RKO (cell line): ENCODE data around the gene GYS1.
A peak's percentile ranks its signal among the peaks of the same experiment; 100 is the strongest.

Source experiments
- DNase-seq: peaks from one replicate; pipeline ENCODE4 v3.0.0-alpha.2; 2016; ENCODE audit warnings: low spot score

Gene GYS1

GRCh38 chr19:49017666-49018351, 24.7 kb upstream of the GYS1 start:
- peak; percentile 87 for DNase-seq

- DNase-seq: no peak
Measured at GRCh38 chr19:49017041-49017665, 24.0 kb upstream of the GYS1 start, which contains the start of gene LHB. Gene LHB (minus strand): TSS chr19:49017091. CDS start chr19:49017081, 10 bp downstream.

GRCh38 chr19:49016067-49016839, 23.1 kb upstream of the GYS1 start:
- no peak for DNase-seq

- DNase-seq: no peak
Measured at GRCh38 chr19:49014870-49015255, 21.8 kb upstream of the GYS1 start.

DNA sequence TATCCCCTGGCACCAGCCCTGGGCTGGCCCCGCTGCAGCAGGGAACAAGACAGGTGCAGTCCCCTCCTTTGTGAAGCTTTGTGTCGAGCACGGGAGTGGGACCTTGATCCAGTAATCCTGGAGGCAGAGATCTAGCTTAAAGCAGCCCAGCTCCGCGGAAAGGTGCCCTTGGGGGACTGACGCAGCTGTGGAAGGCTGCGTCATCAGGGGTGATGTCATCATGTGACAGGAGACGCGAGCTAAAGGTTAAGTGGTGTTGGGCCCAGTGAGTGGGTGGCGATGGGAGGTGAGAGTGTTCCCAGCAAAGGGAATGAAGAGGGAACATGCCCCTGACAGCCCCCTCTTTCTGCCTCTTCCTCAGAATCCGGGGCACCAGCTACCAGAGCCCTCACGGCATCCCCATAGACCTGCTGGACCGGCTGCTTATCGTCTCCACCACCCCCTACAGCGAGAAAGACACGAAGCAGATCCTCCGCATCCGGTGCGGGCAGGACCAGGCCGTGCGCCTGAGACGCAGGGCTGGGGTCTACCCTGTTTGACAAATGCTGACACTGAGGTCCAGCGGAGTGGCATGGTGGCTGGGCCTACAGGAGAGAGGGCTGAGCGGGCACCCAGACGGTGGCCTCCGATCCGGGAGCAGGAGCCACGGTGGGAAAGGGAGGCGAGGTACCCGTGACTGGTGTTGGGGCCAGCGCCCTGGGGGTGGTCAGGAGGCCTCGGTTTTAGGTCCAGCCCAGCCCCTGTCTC, 21.2 kb upstream of the GYS1 start:
- peak; percentile 69 for DNase-seq

DNA sequence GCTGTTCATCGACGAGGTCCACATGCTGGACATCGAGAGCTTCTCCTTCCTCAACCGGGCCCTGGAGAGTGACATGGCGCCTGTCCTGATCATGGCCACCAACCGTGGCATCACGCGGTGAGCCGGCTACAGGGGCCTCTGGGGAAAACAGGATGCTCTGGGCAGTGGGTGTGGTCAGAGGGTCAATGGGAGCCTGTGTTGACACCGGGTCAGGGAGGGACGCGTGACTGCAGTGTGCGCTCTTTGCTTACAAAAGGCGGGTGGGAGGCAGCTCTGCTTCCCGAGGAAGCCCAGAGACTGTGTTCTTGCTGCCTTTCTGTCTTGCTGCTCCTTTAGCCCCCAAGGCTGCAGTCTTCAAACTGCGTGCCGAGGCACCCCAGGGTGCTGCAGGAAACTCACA, 18.1 kb upstream of the GYS1 start:
- no peak for DNase-seq

GRCh38 chr19:49010453-49010852, 17.3 kb upstream of the GYS1 start:
- DNase-seq: no peak

DNA sequence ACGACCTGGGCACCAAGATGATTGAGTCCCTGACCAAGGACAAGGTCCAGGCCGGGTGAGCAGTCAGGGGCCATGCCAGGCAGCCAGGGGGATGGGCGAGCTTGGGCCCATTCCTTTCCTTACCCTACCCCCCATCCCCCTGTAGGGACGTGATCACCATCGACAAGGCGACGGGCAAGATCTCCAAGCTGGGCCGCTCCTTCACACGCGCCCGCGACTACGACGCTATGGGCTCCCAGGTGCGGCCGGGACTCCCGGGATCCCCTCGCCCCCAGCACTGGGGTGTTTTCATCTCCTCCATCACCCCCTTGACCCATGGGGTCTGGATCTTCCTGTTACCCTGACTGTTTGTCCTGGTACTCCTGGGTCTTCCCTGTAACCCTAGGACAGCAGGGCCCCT, 16.7 kb upstream of the GYS1 start:
- no peak for DNase-seq

- no peak for DNase-seq
Measured at GRCh38 chr19:49006905-49007304, 13.8 kb upstream of the GYS1 start.

GRCh38 chr19:49004964-49005614, 12.0 kb upstream of the GYS1 start:
- no peak for DNase-seq

DNA sequence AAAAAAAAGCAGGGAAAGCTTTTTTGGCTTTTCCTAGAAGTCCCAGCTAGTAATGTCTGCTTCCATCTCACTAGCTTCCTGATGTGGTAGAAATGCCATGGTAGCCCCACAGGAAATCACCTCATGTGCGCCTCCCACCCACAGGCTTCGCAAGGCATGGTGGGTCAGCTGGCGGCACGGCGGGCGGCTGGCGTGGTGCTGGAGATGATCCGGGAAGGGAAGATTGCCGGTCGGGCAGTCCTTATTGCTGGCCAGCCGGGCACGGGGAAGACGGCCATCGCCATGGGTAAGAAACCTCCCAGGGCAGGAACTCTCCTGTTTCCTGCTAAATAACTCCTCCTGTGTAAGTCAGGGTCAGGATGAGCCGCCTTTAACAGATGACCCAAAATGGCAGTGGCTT, 11.0 kb upstream of the GYS1 start:
- no peak for DNase-seq

GRCh38 chr19:48999481-49000325, 6.6 kb upstream of the GYS1 start:
- peak; percentile 47 for DNase-seq

GRCh38 chr19:48997972-48998371, 4.9 kb upstream of the GYS1 start:
- DNase-seq: peak; percentile 64

- peak; percentile 58 for DNase-seq
Measured at GRCh38 chr19:48994035-48994386, 902 bp upstream of the GYS1 start.

- DNase-seq: no peak
Measured at GRCh38 chr19:48992581-48993174, 431 bp downstream of the GYS1 start.

- DNase-seq: peak; percentile 89
Measured at GRCh38 chr19:48991873-48992580, 1.1 kb downstream of the GYS1 start.

DNA sequence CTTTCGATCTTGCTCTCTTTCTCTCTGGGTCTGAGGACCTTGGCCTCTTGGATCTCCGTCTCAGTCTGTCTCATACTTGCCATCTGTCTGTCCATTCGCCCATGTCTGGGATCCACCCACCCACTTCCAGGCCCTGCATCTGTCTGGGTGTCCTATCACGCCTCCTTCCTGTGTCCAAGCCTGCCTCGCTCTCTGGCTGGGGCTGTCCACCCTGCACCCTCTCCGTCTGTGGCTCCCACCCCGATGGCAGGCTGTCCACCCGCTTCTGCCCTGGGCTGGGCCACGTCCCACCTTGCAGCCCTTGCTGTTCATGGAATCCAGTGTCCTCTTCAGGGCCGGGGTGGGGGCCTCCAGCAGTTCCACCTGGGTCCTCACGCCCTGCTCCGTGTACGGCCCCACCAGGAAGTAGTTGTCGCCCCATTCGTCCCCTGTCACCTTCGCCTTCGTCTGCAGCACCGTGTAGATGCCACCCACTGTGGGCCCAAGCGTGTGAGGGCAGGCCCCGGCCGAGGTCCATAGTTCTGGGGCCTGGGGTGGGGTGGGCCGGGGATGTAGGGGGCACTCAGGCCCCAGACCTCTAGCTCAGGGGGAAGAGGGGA, 2.0 kb downstream of the GYS1 start:
- DNase-seq: no peak

GRCh38 chr19:48990400-48990799, 2.7 kb downstream of the GYS1 start:
- no peak for DNase-seq

DNA sequence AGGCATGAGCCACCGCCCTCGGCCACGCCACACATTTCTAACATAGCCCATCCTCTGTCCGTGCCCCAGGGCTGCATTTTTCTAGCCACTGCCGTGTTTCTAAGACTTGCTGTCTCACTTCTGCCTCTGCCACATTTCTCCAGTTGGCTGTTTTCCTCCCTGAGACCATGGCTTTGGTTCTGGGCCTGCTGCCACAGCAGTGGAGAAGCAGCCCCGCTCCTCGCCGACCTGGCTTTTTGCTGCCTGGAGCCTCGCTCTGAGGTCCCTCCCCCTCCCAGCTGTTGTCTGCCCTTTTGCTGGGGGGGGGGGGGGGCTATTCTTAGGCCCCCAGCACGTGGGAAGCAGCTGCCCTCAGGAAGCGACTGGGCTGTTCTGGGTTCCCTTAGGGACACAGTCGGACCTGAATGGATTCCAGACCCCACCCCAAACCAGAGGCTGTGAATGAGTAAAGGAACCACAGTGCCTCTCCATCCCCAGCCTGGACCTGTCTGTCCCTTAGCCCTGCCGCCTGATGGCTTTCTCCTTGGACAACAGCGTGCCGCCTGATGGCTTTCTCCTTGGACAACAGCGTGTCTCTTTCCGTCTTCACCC, 3.3 kb downstream of the GYS1 start:
- no peak for DNase-seq
